CD14-positive monocyte (primary cell): ENCODE measurements around the gene ATOSA. TPM values are rescaled to one million over a fixed set of nuclear protein-coding genes. Genes with fewer than 3 reads are reported as not detected.

Experiments used
- DNase-seq, 3 donors: peaks; one replicate each; pipeline ENCODE4 v3.0.0-alpha.2; 2011 to 2022
- H2AFZ ChIP-seq: 2 replicates; pipeline ENCODE4 v1.6.0; 2012; ENCODE audit warnings: mild to moderate bottlenecking, low read depth, low read length, inconsistent platforms; ENCODE audit not compliant: insufficient read depth, poor library complexity, severe bottlenecking
- H3K27ac ChIP-seq, 2 donors: 1 replicate in 1 of 2; 2 replicates in 1 of 2; pipeline ENCODE4 v1.5.1; 2012 to 2013; ENCODE audit warnings: low read length in 2 of 2, control low read depth in 1 of 2, inconsistent platforms in 1 of 2, low read depth in 1 of 2, mild to moderate bottlenecking in 1 of 2
- H3K27me3 ChIP-seq, 2 donors: one replicate each; pipeline versions ENCODE4 v1.6.0 to v1.6.1; 2011 to 2013; ENCODE audit warnings: low read length in 2 of 2; ENCODE audit not compliant: control insufficient read depth in 2 of 2, insufficient read depth in 2 of 2
- H3K36me3 ChIP-seq, 2 donors: replicated peaks in 1 of 2; 1 replicate in 1 of 2; 2 replicates in 1 of 2; pipeline versions ENCODE4 v1.5.1 to v1.6.1; 2012 to 2013; ENCODE audit warnings: low read length in 2 of 2, control low read depth in 1 of 2, inconsistent platforms in 1 of 2, mild to moderate bottlenecking in 1 of 2; ENCODE audit not compliant: insufficient read depth in 2 of 2, control insufficient read depth in 1 of 2
- H3K4me1 ChIP-seq, 2 donors: 1 replicate in 1 of 2; 2 replicates in 1 of 2; pipeline versions ENCODE4 v1.5.1 to v1.6.1; 2012 to 2013; ENCODE audit warnings: low read length in 2 of 2, control low read depth in 1 of 2, inconsistent platforms in 1 of 2, mild to moderate bottlenecking in 1 of 2, moderate library complexity in 1 of 2; ENCODE audit not compliant: insufficient read depth in 2 of 2, control insufficient read depth in 1 of 2
- H3K4me2 ChIP-seq: replicated peaks from 2 replicates; pipeline ENCODE3; 2012; ENCODE audit warnings: low read length, moderate library complexity, mild to moderate bottlenecking; ENCODE audit not compliant: poor library complexity, severe bottlenecking; ENCODE audit errors: extremely low read depth
- H3K4me3 ChIP-seq, 3 experiments: fragments of 200-600 bp in 1 of 3; sonication (generic) in 1 of 3; replicated peaks in 1 of 3; 1 replicate in 2 of 3; 2 replicates in 1 of 3; pipeline ENCODE4 v1.5.1; 2011 to 2013; ENCODE audit warnings: low read length in 3 of 3, mild to moderate bottlenecking in 3 of 3, control low read depth in 2 of 3, low read depth in 2 of 3, inconsistent platforms in 1 of 3, moderate library complexity in 1 of 3
- H3K79me2 ChIP-seq: 2 replicates; pipeline ENCODE4 v1.6.0; 2012; ENCODE audit warnings: mild to moderate bottlenecking, control low read depth, inconsistent platforms, low read length, moderate library complexity; ENCODE audit not compliant: insufficient read depth
- H3K9ac ChIP-seq: 2 replicates; pipeline ENCODE4 v1.6.0; 2017; ENCODE audit warnings: low read length, mild to moderate bottlenecking; ENCODE audit not compliant: insufficient read depth, poor library complexity, severe bottlenecking
- H3K9me3 ChIP-seq, 2 donors: replicated peaks in 1 of 2; 1 replicate in 1 of 2; 2 replicates in 1 of 2; pipeline versions ENCODE4 v1.5.1 to v1.6.1; 2012 to 2013; ENCODE audit warnings: low read length in 2 of 2, control low read depth in 1 of 2; ENCODE audit not compliant: control insufficient read depth in 1 of 2, insufficient read depth in 1 of 2
- H4K20me1 ChIP-seq: 2 replicates; pipeline ENCODE4 v1.6.0; 2012; ENCODE audit warnings: mild to moderate bottlenecking, low read length, control low read depth, moderate library complexity; ENCODE audit not compliant: insufficient read depth
- H3K27ac Mint-ChIP-seq, 7 donors: one replicate each; pipeline ENCODE4 v1.8.0; 2020; ENCODE audit warnings: mild to moderate bottlenecking in 7 of 7, mixed read lengths in 7 of 7, moderate library complexity in 6 of 7, inconsistent platforms in 2 of 7
- H3K27me3 Mint-ChIP-seq, 3 donors: one replicate each; pipeline ENCODE4 v1.8.0; 2021 to 2022; ENCODE audit warnings: low read depth in 3 of 3, mild to moderate bottlenecking in 3 of 3, mixed read lengths in 3 of 3, moderate library complexity in 3 of 3, inconsistent platforms in 1 of 3
- H3K36me3 Mint-ChIP-seq, 2 donors: one replicate each; pipeline ENCODE4 v1.8.0; 2020; ENCODE audit warnings: mixed read lengths in 2 of 2, inconsistent platforms in 1 of 2, mild to moderate bottlenecking in 1 of 2
- H3K4me1 Mint-ChIP-seq: one replicate; pipeline ENCODE4 v1.8.0; 2020; ENCODE audit warnings: mild to moderate bottlenecking, mixed read lengths
- H3K4me3 Mint-ChIP-seq, 2 donors: one replicate each; pipeline ENCODE4 v1.8.0; 2020; ENCODE audit warnings: mild to moderate bottlenecking in 2 of 2, mixed read lengths in 2 of 2, moderate library complexity in 1 of 2
- H3K9me3 Mint-ChIP-seq, 7 donors: one replicate each; pipeline ENCODE4 v1.8.0; 2020 to 2022; ENCODE audit warnings: mixed read lengths in 7 of 7, mild to moderate bottlenecking in 6 of 7, moderate library complexity in 6 of 7, inconsistent platforms in 2 of 7
- CTCF ChIP-seq: fragments of 200-600 bp; IDR thresholded peaks from one replicate; pipeline ENCODE4 v1.8.0; 2022; ENCODE audit warnings: antibody characterized with exemption, mild to moderate bottlenecking
- WGBS: methylation state at CpG from one replicate; pipeline ENCODE4 v1.1.5; 2013; ENCODE audit warnings: missing lambda C conversion rate; ENCODE audit not compliant: insufficient coverage; 5-methylcytosine and 5-hydroxymethylcytosine counted together
- intact Hi-C, 2 donors: fragments of 100-400 bp; cut with micrococcal nuclease; formaldehyde crosslinking; loops; one replicate each; pipeline versions ENCODE4 v1.15.0 to v1.15.1; 2023
- polyA plus RNA-seq, 3 donors: library from polyadenylated mRNA; depleted of rRNA in 1 of 3; unstranded in 2 of 3; stranded (reverse) in 1 of 3; fragments of 300-500 nt in 2 of 3; fragments of >200 nt in 1 of 3; fragmentation: Illumina TruSeq in 2 of 3; gene quantifications; 1 replicate in 2 of 3; 2 replicates in 1 of 3; pipeline ENCODE4 v1.2.3, GENCODE V29; 2012 to 2021

Gene ATOSA
- polyA plus RNA-seq, 3 donors = 2.1 to 15.9 (median 3.5) TPM

- Mint-ChIP-seq H3K4me1 (no peaks in the 10 kb centered on the region), H3K27me3 (peaks cover 0 to 3% (median 0%) of the 10 kb centered on the region in 3 donors), H3K36me3 (peaks cover 26 to 33% of the 10 kb centered on the region in 2 donors), H3K27ac (no peak overlapping the region), H3K9me3 (peaks cover 0 to 4% (median 0%) of the 10 kb centered on the region in 7 donors), H3K4me3 (no peak overlapping the region)
- H3K4me3 ChIP-seq = no peak overlapping the region
- DNase-seq = no peak
- no peak overlapping the region for H3K4me2 ChIP-seq
- no peak overlapping the region for H2AFZ ChIP-seq
- H3K36me3 ChIP-seq = peaks cover 3 to 26% of the 10 kb centered on the region in 2 donors
- WGBS = no CpG with 5 or more reads among the region's 1 CpG
- H3K4me1 ChIP-seq = no peaks in the 10 kb centered on the region
- no peak overlapping the region for H3K9ac ChIP-seq
- no peaks in the 10 kb centered on the region for H3K27me3 ChIP-seq
- H4K20me1 ChIP-seq = no peaks in the 10 kb centered on the region
- H3K79me2 ChIP-seq = no peaks in the 10 kb centered on the region
- H3K27ac ChIP-seq = no peak overlapping the region
- H3K9me3 ChIP-seq = no peaks in the 10 kb centered on the region
- intact Hi-C loops = no loop called here
- no peak for TF ChIP-seq CTCF
Observed at GRCh38 chr15:52635908-52636307, 43.3 kb downstream of the ATOSA start.

Other genes starting within 250 kb of the ATOSA start
- gene MYO5A, start 150.5 kb downstream of the ATOSA start, polyA plus RNA-seq = 10 to 100 TPM in 2 of 3 donors, 1 to 10 TPM in 1; 6.9 to 33.5 (median 16.6) TPM
- gene ARPP19, start 110.4 kb downstream of the ATOSA start, polyA plus RNA-seq = 10 to 100 TPM; 26.2 to 48.3 (median 44.4) TPM
- not detected for gene ONECUT1, start 110.9 kb upstream of the ATOSA start, polyA plus RNA-seq